ENCODE results near the gene CNIH2.
"Not testable (repeated sequence)": the region's sequence is repeated elsewhere in the genome, so short reads cannot be mapped to it uniquely, and the experiment has no call there.

- TF ChIP-seq CTCF (IDR thresholded peaks at IDR 0.05; ENCODE audit: poor library complexity, severe bottlenecking); EP300 (conservative IDR thresholded peaks at IDR 0.05; ENCODE audit: poor library complexity, severe bottlenecking); POLR2AphosphoS5 (IDR thresholded peaks at IDR 0.05); EZH2 (IDR thresholded peaks at IDR 0.05; ENCODE audit: borderline replicate concordance, insufficient read depth, low read length, poor library complexity, severe bottlenecking); RAD21 (conservative IDR thresholded peaks at IDR 0.05): not testable (repeated sequence)
- TF ChIP-seq, protein P1, sequence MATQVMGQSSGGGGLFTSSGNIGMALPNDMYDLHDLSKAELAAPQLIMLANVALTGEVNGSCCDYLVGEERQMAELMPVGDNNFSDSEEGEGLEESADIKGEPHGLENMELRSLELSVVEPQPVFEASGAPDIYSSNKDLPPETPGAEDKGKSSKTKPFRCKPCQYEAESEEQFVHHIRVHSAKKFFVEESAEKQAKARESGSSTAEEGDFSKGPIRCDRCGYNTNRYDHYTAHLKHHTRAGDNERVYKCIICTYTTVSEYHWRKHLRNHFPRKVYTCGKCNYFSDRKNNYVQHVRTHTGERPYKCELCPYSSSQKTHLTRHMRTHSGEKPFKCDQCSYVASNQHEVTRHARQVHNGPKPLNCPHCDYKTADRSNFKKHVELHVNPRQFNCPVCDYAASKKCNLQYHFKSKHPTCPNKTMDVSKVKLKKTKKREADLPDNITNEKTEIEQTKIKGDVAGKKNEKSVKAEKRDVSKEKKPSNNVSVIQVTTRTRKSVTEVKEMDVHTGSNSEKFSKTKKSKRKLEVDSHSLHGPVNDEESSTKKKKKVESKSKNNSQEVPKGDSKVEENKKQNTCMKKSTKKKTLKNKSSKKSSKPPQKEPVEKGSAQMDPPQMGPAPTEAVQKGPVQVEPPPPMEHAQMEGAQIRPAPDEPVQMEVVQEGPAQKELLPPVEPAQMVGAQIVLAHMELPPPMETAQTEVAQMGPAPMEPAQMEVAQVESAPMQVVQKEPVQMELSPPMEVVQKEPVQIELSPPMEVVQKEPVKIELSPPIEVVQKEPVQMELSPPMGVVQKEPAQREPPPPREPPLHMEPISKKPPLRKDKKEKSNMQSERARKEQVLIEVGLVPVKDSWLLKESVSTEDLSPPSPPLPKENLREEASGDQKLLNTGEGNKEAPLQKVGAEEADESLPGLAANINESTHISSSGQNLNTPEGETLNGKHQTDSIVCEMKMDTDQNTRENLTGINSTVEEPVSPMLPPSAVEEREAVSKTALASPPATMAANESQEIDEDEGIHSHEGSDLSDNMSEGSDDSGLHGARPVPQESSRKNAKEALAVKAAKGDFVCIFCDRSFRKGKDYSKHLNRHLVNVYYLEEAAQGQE (IDR thresholded peaks at IDR 0.05; ENCODE audit: borderline replicate concordance): not testable (repeated sequence)
These were observed 32.9 kb downstream of the CNIH2 start for GRCh38 chr11:66310803-66311440.

All from neural cell (in vitro differentiated cells).